Measurements from ENCODE around the gene NDUFA8.

- TF ChIP-seq CTCF (conservative IDR thresholded peaks at IDR 0.05) (no peak), ZFX (IDR thresholded peaks at IDR 0.05) (no peak)
These were observed 32.8 kb upstream of the NDUFA8 start for GRCh38 chr9:122192261-122192875.

Measured in C4-2B (cell line).